Measurements from ENCODE around the gene RPL13.

- TF ChIP-seq, protein P1, sequence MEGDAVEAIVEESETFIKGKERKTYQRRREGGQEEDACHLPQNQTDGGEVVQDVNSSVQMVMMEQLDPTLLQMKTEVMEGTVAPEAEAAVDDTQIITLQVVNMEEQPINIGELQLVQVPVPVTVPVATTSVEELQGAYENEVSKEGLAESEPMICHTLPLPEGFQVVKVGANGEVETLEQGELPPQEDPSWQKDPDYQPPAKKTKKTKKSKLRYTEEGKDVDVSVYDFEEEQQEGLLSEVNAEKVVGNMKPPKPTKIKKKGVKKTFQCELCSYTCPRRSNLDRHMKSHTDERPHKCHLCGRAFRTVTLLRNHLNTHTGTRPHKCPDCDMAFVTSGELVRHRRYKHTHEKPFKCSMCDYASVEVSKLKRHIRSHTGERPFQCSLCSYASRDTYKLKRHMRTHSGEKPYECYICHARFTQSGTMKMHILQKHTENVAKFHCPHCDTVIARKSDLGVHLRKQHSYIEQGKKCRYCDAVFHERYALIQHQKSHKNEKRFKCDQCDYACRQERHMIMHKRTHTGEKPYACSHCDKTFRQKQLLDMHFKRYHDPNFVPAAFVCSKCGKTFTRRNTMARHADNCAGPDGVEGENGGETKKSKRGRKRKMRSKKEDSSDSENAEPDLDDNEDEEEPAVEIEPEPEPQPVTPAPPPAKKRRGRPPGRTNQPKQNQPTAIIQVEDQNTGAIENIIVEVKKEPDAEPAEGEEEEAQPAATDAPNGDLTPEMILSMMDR (IDR thresholded peaks at IDR 0.05) = no peak
- no peak for TF ChIP-seq POLR2A (IDR thresholded peaks at IDR 0.05)
These were observed 4.7 kb downstream of the RPL13 start for GRCh38 chr16:89565256-89565505.
